CD4-positive, alpha-beta T cell treated with Interleukin-17A for 1 hour (primary cell): ENCODE results near the gene CCR5.
A peak's percentile ranks its signal among the peaks of the same experiment; 100 is the strongest.
"Not testable (repeated sequence)": the region's sequence is repeated elsewhere in the genome, so short reads cannot be mapped to it uniquely, and the experiment has no call there.

Source experiments
- DNase-seq: peaks from one replicate; pipeline ENCODE4 v3.0.0-alpha.2; 2020

The CCR5 gene

DNA sequence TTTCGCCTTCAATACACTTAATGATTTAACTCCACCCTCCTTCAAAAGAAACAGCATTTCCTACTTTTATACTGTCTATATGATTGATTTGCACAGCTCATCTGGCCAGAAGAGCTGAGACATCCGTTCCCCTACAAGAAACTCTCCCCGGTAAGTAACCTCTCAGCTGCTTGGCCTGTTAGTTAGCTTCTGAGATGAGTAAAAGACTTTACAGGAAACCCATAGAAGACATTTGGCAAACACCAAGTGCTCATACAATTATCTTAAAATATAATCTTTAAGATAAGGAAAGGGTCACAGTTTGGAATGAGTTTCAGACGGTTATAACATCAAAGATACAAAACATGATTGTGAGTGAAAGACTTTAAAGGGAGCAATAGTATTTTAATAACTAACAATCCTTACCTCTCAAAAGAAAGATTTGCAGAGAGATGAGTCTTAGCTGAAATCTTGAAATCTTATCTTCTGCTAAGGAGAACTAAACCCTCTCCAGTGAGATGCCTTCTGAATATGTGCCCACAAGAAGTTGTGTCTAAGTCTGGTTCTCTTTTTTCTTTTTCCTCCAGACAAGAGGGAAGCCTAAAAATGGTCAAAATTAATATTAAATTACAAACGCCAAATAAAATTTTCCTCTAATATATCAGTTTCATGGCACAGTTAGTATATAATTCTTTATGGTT lies at the start of gene CCR5:
Gene CCR5, plus strand, starts transcription at position 108 of the 680 bp plus-strand sequence. CDS start 1,957 bp downstream, outside the sequence.
- DNase-seq = peak; percentile 63

DNA sequence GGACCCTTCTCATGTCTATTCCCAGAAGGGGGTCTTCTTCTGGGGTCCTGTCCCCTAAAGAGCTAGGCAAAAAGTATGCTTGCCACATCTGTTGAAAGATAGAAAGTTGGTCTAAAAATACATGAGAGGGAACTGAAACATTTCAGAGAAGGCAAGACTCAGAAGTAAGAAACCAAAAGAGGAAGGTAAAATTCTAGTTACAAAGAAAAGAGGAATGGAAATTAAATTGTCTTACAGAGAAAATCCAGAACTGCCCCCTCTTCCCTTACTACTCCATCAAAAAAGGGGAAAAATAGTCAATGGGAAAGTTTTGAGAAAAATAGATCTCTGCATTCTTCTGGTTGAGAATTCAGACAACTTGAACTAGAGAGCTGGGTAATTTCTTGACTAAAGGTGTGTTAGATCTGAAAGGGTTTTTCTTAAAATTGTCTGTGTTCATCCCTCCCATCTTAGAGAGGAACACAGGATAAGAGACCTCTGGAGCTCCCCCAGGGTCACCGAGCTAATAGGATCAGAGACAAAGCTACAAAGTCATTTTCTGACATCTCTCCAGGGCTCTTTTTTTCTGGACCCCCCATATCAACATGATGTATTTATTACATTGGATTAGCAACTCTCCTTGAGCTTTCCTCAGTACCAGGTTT lies 49.2 kb upstream of the CCR5 start:
- DNase-seq = no peak

DNA sequence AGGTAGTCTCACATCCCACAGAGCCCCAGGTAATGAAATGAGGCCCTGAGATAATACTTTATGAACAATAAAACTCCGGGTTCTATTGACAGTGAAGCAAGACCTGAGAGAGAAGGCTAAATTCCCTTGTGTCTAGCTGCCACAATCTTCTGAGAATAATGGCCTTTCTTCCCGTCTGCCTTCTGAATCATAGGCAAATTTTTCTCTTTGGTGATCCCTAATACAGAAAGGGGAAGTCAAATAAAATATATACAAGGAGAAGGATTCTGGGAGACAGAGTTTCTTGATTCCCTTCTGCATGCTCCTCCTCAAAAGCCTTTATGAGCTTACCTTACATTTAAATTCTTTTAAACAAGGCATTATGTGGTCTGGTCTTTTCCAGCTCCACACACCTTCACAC lies 46.7 kb upstream of the CCR5 start:
- DNase-seq = no peak

DNA sequence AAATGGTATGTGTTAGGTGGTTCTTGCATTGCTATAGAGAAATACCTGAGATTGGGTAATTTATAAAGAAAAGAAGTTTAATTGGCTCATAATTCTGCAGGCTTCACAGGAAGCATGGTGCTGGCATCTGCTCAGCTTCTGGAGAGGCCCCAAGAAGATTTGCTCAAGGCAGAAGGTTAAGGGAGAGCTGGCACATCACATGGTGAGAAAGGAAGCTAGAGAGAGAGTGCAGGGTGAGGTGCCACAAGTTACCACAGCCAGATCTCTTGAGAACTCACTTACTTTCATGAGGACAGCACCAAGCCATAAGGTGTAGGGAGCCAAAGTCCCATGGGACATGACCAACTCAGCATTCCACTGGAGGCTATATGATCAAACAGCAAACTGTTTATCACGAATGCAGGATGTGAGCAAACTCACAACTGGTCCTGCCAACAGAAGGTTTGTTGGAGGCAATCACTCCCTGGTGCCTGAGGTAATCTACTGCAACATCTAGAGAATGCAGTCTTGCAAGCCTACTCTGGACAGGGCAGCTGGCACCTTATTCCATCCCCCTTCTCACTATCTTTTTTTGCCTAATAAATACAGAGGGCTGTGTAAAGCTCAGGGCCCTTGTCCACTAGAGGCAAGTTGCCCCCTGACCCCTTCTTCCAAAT lies 45.0 kb upstream of the CCR5 start:
- no peak for DNase-seq

DNA sequence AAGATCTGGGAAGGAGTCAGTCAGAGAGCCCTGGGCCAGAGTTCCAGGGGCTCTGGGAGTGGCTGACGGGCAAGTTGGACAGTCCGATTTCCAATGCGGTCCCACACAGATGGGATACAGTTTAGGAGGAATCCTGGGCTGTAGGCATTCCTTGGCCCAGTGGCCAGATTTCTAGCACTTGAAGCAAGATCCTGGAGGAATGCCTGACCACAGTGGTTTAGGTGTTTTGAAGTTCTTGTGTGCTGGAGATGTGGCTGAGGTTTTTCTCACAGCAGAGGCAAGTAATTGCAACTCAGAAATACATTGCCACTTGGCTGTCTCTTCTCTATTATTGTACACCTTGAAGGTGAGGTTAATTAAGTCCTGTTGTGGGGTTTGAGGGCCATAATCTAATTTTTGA lies 40.1 kb upstream of the CCR5 start:
- not testable (repeated sequence) for DNase-seq

DNA sequence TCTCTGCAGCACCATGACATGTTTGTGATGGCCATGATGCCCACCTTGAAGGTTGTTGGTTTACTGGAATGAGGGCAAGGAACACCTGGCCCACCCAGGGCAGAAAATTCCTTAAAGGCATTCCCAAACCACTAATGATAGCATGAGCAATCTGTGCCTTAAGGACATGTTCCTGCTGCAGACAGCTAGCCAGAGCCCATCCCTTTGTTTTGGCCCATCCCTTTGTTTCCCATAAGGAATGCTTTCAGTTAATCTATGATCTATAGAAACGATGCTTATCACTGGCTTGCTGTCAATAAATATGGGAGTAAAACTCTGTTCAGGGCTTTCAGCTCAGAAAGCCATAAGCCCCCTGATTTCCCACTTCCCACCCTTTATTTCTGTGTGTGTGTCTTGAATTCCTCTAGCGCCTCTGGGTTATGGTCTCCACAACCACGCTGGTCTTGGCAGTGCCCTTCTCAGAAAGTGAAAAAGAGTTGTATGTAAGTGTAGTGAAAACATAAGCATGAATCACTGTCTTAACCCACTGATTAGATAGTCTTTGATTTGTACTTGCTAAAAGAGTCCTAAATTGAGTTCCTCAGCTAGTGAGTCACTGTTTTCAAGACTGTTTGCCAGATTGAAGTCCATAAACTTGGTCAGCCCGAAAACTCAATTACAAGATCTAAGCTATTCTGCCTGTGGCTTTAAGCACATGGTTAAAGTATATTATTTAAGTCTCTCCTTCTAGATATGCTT lies 35.8 kb upstream of the CCR5 start:
- DNase-seq = no peak

DNA sequence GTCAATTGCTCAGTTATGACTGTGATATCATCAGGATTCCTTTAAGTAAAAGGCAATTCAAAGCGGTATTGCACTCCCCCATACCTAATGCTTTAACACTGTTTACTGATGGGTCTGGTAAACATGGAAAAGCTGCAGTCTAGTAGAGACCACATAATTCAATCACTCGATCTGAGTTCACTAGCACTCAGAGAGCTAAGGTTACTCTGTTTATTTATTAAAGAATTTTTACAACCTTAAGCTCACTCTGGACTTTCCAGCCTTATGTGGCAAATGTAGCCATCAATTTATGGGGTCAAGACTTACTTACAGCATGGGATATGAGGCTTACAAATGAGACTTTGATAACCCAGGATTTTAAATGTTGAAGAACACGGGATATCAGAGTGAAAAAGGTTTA lies 35.2 kb upstream of the CCR5 start:
- no peak for DNase-seq

DNA sequence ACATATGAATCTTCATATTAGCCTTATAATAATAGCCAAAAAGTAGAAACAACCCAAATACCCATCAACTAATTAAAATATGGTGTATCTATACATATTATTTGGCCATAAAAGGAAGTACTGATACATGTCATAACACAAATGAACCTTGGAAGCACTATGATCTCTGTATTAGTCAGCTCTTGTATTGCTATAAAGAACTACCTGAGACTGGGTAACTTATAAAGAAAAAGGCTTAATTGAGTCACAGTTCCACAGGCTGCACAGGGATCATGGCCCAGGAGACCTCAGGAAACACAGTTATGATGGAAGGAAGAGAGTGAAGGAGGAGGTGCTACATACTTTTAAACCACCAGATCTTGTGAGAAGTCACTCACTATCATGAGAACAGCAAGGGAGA lies 32.8 kb upstream of the CCR5 start:
- no peak for DNase-seq

DNA sequence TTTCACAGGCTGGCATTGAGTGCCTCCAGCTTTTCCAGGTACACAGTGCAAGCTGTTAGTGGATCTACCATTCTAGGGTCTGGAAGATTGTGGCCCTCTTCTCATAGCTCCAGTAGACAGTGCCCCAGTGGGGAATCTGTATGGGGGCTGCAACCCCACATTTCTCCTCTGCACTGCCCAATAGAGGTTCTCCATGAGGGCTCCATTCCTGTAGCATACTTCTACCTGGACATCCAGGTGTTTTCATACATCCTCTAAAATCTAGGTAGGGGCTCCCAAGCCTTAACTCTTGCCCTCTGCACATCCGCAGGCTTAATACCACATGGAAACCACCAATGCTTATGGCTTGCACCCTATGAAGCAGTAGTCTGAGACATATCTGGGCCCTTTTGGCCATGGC lies 31.9 kb upstream of the CCR5 start:
- no peak for DNase-seq

DNA sequence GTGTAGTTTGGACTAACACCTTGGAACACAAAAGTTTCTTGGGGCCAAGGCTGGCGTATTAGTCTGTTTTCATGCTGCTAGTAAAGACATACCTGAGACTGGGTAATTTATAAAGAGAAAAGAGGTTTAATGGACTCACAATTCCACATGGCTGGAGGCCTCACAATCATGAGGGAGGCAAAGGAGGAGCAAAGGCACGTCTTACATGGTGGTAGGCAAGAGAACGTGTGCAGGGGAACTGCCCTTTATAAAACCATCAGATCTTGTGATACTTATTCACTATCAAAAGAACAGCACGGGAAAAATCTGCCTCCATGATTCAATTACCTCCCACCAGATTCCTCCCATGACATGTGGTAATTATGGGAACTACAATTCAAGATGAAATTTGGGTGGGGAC lies 26.3 kb upstream of the CCR5 start:
- DNase-seq = no peak

DNA sequence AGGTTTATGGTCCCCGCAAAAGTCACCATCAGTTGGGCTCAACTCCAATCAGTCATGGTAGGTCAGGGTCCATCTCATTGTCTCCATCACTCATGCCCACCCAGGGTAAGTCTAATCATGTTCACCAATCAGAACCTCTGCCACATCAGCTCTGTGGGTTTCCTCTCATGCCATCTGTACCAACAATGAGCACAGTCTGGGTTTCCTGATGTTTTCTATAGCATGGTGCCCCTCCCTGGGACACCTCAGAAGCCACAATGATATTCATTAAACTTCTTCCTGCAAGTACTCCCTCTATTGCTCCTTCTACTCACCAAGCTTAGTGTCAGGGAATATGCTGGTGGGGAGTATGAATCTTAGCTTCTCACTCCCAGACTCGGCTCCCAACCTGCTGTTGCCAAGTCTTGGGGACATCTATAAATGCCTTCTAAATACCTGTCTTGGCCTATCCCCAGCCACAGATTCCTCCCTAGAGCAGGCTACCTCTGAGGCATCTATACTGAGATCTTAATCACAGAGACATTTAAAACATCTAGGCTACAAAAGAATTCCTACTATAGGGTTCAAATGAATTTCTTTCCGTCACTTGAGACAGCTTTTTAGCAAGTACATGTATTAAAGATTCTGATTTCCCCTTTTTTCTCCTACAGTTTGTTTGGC lies 21.8 kb upstream of the CCR5 start:
- DNase-seq = no peak

DNA sequence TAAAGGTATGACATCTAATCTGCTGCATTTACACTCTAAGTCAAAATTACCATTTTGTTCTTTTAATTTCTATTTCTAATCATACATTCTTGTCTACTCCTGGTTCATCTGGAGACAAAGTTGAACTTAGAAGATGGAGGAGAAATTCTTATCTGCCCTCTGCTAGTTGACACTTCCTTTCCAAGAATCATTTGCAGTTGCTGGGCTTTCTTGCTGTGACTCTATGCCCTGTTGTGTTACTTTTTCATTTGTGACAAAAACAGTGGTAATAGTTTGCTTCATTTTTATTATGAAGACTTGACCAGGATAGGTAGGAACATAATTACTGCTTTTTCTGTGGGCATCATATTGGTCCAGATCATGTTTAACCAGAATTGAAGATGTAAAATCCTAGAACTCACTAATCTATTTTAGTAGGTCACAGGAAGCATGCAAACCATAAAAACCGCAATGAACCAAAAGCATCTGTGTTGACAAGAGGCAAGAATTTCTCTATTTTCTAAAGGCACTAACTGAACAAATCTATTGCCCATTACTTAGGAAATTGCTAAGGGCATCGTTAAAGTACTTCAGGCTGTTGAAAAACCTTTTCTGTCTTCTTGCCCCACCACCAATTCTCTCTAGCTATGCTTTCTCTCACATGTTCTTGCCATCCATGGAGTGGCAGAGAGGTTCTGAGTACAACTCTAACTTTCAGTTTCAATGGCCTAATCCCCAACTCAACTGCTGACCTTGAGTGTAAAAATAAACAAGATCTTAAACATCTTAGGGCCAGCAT lies 21.1 kb upstream of the CCR5 start:
- no peak for DNase-seq

DNA sequence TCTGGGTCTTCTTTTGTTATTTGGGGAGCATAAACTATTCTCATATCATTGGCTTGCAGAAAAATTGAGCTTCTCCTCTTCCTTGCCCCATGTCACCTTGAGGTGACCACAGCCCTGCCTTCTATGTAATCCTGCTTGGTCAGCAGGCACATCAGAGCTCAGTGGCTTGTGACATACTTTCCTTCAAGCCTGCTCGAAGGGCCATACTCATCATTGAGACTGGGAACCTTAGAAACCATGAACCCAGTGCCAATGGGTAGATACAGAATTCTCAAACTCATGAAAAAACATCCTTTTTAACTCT lies 20.5 kb upstream of the CCR5 start:
- no peak for DNase-seq

DNA sequence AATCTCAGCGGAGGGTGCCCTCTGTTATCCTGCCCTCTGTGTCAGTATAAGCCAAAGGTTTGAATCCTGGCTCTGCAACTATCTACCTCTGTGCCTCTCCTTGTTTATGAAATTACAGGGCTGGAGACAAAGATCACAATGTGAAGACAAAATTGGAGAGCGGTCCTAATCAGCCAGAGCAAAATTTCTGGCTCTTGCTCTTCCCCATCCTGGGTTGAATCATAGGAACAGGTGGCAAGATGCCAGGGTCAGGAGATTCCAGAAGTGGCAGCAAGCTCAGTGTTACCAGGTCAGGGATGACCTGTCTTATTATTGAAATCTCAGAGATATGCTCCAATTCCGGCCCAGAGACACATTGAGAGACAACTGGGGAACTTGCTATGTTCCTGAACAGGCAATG lies 19.1 kb upstream of the CCR5 start:
- DNase-seq = no peak

DNA sequence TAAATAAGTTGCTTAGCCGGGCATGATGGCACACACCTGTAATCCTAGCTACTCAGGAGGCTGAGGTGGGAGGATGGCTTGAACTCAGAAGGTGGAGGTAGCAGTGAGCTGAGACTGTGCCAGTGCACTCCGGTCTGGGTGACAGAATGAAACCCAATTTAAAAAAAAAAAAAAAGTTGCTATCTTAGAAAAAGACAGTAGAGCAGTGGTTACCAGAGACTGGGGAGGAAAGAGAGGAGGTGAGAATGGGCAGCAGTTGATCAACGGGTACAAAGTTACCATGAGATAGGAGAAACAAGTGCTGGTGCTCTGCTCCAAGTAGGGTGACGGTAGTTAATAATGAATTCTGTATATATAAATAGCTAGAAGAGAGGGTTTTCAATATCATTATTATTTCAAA lies 17.7 kb upstream of the CCR5 start:
- DNase-seq = no peak

DNA sequence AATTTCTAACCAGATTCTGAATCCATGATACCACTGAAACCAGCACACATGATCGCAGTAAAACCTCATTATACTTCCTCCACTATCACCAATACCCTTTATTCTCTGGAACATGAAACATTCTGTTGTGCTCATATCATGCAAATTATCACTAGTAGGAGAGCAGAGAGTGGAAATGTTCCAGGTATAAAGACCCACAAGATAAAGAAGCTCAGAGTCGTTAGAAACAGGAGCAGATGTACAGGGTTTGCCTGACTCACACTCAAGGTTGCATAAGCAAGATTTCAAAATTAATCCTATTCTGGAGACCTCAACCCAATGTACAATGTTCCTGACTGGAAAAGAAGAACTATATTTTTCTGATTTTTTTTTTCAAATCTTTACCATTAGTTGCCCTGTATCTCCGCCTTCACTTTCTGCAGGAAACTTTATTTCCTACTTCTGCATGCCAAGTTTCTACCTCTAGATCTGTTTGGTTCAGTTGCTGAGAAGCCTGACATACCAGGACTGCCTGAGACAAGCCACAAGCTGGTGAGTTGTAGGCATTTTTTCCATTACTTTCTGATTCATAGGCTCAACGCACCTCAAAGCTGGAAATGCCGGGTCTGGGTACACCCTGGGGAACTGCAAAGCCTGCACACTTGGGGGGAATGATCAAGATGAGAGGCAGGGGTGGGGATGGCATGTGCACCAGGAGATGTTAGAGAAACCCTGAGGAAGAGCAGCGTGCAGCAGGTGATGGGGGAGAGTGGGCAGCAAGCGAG lies 16.9 kb upstream of the CCR5 start, which contains the start of gene CCR2:
Gene CCR2, plus strand, starts transcription at position 465 of the 764 bp plus-strand sequence. CDS start 3,417 bp downstream, outside the sequence.
- no peak for DNase-seq

DNA sequence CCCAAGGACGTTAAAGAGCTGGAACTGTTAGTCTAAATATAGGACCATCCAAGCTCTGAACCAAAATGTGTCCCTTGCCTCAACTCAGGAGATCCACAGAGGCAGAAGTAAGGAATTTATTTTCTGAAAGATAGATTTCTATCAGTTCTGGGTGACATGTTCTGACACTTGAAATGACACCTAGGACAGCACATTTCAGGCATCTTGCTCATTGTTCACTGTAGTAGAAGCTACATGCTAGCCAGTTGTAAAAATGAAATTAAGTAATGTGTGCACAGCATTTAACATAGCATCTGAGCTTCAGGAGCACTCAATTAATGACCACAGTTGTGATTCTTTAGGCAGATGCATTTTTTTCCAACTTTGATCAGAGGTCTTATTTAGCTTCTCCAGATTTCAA lies 16.3 kb upstream of the CCR5 start:
- no peak for DNase-seq

DNA sequence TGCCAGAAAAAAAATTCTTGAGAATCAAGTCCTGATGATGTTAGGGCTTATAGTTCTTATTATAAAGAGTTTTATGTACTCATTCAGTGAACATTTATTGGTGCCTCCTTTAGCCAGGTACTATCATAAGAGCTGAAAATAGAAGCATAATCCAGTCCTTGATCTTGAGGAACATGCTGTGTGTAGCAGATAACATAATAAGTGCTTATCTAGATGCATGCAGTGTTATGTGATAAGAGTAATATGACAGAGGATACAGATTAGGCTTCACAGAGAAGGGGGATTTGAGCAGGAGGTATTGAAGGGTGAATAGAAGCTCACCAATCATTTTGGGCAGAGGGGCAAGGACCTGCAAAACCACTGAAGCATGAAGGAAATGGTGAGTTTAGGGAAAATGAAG lies 15.8 kb upstream of the CCR5 start:
- DNase-seq = no peak

DNA sequence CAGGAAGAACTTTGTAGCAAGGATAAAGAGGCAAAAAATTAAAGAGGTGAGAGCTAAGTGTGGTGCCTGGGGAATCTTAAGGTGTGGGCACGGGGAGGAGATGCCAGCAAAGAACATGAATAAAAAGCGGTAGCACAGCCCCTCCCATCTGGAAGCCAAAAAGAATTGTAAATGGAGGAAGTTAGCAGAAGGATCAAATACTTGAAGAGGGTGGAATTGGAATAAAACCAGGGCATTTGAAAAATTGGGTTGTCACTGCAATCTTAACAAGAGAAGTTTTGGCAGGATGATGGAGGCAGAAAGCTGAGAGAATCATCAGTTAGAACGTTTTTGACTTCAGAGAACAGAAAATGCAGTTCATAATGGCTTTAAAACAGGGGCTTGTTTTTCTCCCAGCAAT lies 14.5 kb upstream of the CCR5 start:
- no peak for DNase-seq

DNA sequence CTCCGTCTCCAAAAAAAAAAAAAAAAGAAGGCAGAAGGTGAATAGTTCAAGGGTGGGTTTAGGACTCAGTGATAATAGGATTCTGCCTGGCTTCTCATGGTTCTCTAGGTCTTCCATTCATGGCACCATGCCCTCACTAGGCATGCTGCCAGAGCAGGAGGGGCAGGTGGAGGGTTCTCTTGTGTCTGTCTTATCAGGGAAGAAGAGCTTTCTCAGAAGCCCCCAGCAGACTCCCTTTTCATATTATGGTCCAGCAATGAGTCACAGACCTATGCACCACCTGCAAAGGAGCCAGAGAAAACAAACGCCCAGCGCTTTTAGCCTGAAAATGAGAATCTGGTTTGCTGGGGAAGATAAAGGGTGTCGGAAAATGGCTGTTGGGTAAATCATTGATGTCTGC lies 13.8 kb upstream of the CCR5 start:
- no peak for DNase-seq

DNA sequence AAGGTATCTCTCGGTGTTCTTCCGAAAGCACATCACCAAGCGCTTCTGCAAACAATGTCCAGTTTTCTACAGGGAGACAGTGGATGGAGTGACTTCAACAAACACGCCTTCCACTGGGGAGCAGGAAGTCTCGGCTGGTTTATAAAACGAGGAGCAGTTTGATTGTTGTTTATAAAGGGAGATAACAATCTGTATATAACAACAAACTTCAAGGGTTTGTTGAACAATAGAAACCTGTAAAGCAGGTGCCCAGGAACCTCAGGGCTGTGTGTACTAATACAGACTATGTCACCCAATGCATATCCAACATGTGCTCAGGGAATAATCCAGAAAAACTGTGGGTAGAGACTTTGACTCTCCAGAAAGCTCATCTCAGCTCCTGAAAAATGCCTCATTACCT lies 12.3 kb upstream of the CCR5 start:
- no peak for DNase-seq
